ENCODE results near the gene SPATA3. TPM values are rescaled to one million over a fixed set of nuclear protein-coding genes. Genes with fewer than 3 reads are reported as not detected.

Gene SPATA3
- not detected for total RNA-seq

DNA sequence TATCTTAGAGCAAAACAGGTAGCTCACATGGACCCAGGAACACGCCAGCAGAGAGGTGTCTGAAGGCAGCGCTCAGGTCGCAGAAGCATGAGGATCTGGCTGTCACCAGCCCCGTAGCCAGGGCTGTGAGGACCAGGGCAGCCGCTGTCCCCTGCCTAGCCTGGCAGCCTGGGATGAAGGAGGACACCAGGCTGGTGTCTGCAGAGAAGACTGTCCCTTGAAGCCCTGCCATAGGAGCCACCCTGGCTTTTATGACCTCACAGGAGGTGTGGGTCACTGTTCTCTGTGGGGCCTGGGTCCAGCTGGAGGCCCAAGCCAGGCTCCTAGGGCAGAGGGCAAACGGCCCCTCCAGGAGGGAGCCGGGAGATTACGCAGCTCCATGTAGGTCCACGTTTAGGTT, at the start of gene SPATA3:
Gene SPATA3, plus strand, starts transcription at position 301 of the 400 bp plus-strand sequence. CDS start 113 bp downstream, outside the sequence.
- Histone ChIP-seq H3K4me1 (peaks cover 0 to 5% (median 2%) of the 10 kb centered on the region in 4 donors), H3K4me3 (no peak within 1 kb of the TSS), H3K9me3 (no peaks in the 10 kb centered on the region), H3K27me3 (peaks cover 18% of the 10 kb centered on the region), H3K36me3 (no peaks in the 10 kb centered on the region), H3K27ac (no peak within 1 kb of the TSS)
- in situ Hi-C loops (cut with MboI; ENCODE audit: low pct_ligation_motif_present in 1 of 4, low pct_unique_long_range_greater_than_20kb in 1 of 4, low sequenced_read_pairs in 3 of 4) (no loop called here), intact Hi-C loops (cut with DNase I; ENCODE audit: low total_unique reads) (no loop called here)
- TF ChIP-seq EP300 (IDR thresholded peaks at IDR 0.05; ENCODE audit: low read depth) (no peak), POLR2AphosphoS5 (IDR thresholded peaks at IDR 0.05) (no peak), POLR2A (IDR thresholded peaks at IDR 0.05) (no peak)
- TF ChIP-seq, protein P1, sequence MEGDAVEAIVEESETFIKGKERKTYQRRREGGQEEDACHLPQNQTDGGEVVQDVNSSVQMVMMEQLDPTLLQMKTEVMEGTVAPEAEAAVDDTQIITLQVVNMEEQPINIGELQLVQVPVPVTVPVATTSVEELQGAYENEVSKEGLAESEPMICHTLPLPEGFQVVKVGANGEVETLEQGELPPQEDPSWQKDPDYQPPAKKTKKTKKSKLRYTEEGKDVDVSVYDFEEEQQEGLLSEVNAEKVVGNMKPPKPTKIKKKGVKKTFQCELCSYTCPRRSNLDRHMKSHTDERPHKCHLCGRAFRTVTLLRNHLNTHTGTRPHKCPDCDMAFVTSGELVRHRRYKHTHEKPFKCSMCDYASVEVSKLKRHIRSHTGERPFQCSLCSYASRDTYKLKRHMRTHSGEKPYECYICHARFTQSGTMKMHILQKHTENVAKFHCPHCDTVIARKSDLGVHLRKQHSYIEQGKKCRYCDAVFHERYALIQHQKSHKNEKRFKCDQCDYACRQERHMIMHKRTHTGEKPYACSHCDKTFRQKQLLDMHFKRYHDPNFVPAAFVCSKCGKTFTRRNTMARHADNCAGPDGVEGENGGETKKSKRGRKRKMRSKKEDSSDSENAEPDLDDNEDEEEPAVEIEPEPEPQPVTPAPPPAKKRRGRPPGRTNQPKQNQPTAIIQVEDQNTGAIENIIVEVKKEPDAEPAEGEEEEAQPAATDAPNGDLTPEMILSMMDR (IDR thresholded peaks at IDR 0.05): no peak
- WGBS, 2 donors (ENCODE audit: low coverage in 1 of 2): 89% methylated on average over 9 of the region's 9 CpGs; no CpG with 5 or more reads in 1 of the 2 donors
- no peak for DNase-seq

DNA sequence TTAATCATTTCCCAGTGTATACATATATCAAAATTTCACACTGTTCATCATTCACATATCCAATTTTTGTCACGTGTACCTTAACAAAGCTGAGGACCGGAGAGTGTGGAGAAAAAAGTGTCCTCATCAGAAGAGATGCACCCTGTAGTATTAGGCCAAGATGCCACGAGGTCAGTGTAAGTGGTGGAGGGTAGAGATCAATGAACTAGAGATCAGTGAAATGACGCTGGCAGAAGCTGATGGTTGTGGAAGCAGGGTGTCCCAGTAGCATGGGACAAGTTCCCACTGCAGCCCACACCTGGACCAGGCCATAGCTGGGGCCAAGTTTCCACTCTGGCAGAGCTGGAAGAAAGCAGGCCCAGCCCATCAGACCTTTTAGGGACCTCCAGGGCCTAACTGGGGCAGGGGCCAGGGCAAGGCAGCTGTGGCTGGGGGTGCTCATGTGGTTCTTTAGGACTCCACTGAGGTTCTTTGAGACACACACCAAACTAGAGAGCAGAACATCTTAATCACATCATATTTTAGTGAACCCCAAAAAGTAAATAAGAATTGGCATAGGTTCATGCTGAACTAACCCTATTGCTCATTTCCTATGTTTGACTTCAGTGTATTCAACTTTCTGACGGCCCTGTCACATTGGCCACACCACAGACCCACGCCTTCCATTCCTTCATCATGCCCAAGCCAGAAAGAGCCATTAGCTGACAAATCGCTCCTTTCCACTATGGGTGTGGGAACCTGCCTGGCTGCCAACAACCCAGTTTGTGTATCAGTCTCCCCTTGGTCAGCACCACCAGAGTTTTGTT, 49.3 kb upstream of the SPATA3 start:
- 78 to 100% methylated on average over 2 to 7 of the region's 7 CpGs for WGBS, 2 donors (ENCODE audit: low coverage in 1 of 2)
- no peaks in the 10 kb centered on the region for H3K4me1 ChIP-seq
- no peaks in the 10 kb centered on the region for H3K27me3 ChIP-seq
- no peaks in the 10 kb centered on the region for H3K36me3 ChIP-seq
- H3K9me3 ChIP-seq: no peaks in the 10 kb centered on the region
- H3K27ac ChIP-seq: no peak overlapping the region
- no peak overlapping the region for H3K4me3 ChIP-seq
- intact Hi-C loops (cut with DNase I; ENCODE audit: low total_unique reads): no loop called here
- in situ Hi-C loops (cut with MboI; ENCODE audit: low pct_ligation_motif_present in 1 of 4, low pct_unique_long_range_greater_than_20kb in 1 of 4, low sequenced_read_pairs in 3 of 4): no loop called here
- no peak for DNase-seq
- TF ChIP-seq, protein P1 (IDR thresholded peaks at IDR 0.05): no peak
- TF ChIP-seq POLR2A (IDR thresholded peaks at IDR 0.05) (no peak), POLR2AphosphoS5 (IDR thresholded peaks at IDR 0.05) (no peak), EP300 (IDR thresholded peaks at IDR 0.05; ENCODE audit: low read depth) (no peak)

DNA sequence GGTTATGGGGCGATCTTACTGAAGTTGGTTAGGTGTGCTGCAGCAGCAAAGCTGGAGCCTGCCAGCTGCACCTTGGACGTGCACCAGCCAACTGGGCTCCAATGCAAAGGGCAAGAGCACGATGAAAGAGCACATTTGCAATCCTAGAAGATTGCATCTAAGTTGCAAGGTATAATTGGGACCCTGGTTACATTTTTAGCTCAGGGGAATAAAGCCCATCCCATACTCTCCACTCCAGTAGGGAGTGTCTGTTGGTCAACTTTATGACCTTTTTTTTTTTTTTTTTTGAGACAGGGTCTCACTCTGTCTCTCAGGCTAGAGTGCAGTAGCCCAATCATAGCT, 48.7 kb upstream of the SPATA3 start:
- intact Hi-C loops (cut with DNase I; ENCODE audit: low total_unique reads): no loop called here
- no peak overlapping the region for H3K27ac ChIP-seq
- no peak overlapping the region for H3K4me3 ChIP-seq
- DNase-seq: no peak
- in situ Hi-C loops (cut with MboI; ENCODE audit: low pct_ligation_motif_present in 1 of 4, low pct_unique_long_range_greater_than_20kb in 1 of 4, low sequenced_read_pairs in 3 of 4): no loop called here
- H3K4me1 ChIP-seq: no peaks in the 10 kb centered on the region
- no peak for TF ChIP-seq POLR2A (IDR thresholded peaks at IDR 0.05)
- TF ChIP-seq EP300 (IDR thresholded peaks at IDR 0.05; ENCODE audit: low read depth): no peak
- TF ChIP-seq, protein P1 (IDR thresholded peaks at IDR 0.05): no peak
- no peak for TF ChIP-seq POLR2AphosphoS5 (IDR thresholded peaks at IDR 0.05)
- no peaks in the 10 kb centered on the region for H3K9me3 ChIP-seq
- WGBS, 2 donors (ENCODE audit: low coverage in 1 of 2): 75 to 91% methylated on average over 1 to 3 of the region's 3 CpGs
- no peaks in the 10 kb centered on the region for H3K27me3 ChIP-seq
- no peaks in the 10 kb centered on the region for H3K36me3 ChIP-seq

DNA sequence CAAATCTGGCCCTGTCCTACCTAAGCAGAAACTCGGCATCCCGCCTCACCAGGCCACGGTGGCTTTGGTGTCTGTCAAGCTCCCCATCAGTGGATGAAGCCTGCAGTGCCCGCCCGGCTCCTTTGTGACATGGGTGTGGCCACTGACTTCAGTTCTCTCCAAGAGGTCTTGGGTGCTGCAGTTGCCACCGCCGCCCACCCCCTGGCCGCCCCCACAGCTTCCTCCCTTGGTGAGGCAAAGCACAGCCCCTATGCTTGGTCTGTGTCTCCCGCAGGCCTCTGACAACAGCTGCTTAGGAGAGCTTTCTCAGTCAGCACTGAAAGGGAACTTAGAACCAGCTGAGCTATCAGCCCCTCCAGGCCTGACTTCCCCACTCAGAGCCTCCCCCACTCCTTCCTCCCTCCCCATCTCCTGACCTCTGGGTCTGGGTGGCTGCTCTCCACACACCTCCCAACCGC, 48.0 kb upstream of the SPATA3 start:
- H3K4me3 ChIP-seq: no peak overlapping the region
- no peaks in the 10 kb centered on the region for H3K9me3 ChIP-seq
- in situ Hi-C loops (cut with MboI; ENCODE audit: low pct_ligation_motif_present in 1 of 4, low pct_unique_long_range_greater_than_20kb in 1 of 4, low sequenced_read_pairs in 3 of 4): no loop called here
- no peak for DNase-seq
- H3K4me1 ChIP-seq: no peaks in the 10 kb centered on the region
- intact Hi-C loops (cut with DNase I; ENCODE audit: low total_unique reads): no loop called here
- no peak overlapping the region for H3K27ac ChIP-seq
- no peaks in the 10 kb centered on the region for H3K27me3 ChIP-seq
- WGBS, 2 donors (ENCODE audit: low coverage in 1 of 2): 72% methylated on average over 10 of the region's 10 CpGs; no CpG with 5 or more reads in 1 of the 2 donors
- H3K36me3 ChIP-seq: no peaks in the 10 kb centered on the region
- TF ChIP-seq POLR2AphosphoS5 (IDR thresholded peaks at IDR 0.05) (no peak), POLR2A (IDR thresholded peaks at IDR 0.05) (no peak), EP300 (IDR thresholded peaks at IDR 0.05; ENCODE audit: low read depth) (no peak)
- TF ChIP-seq, protein P1 (IDR thresholded peaks at IDR 0.05): no peak
